OCI-LY1 (cell line): ENCODE data around the gene SLC29A3.

Source experiments
- H2AFZ ChIP-seq: fragments of 200-600 bp; sonication (generic), shearing (Covaris generic); 2 replicates; pipeline ENCODE4 v1.6.0; 2014; ENCODE audit warnings: antibody characterized with exemption, mild to moderate bottlenecking, low read length
- H3F3A ChIP-seq: fragments of 200-600 bp; sonication (generic), shearing (Covaris generic); 2 replicates; pipeline ENCODE4 v1.6.0; 2014; ENCODE audit warnings: mild to moderate bottlenecking, antibody characterized with exemption, low read length, moderate library complexity; ENCODE audit not compliant: insufficient read depth
- H3K27ac ChIP-seq: fragments of 200-600 bp; sonication (generic); 2 replicates; pipeline ENCODE4 v1.5.1; 2014; ENCODE audit warnings: low read length, mixed run types, mild to moderate bottlenecking, low read depth; ENCODE audit not compliant: poor library complexity, severe bottlenecking
- H3K27me3 ChIP-seq: fragments of 200-600 bp; sonication (generic); 2 replicates; pipeline ENCODE4 v1.6.0; 2014; ENCODE audit warnings: antibody characterized with exemption, mild to moderate bottlenecking, low read length, moderate library complexity; ENCODE audit not compliant: insufficient read depth
- H3K36me3 ChIP-seq: fragments of 200-600 bp; sonication (generic); 2 replicates; pipeline ENCODE4 v1.6.1; 2014; ENCODE audit warnings: mild to moderate bottlenecking, antibody characterized with exemption, low read length, moderate library complexity, mixed read lengths; ENCODE audit not compliant: insufficient read depth
- H3K4me1 ChIP-seq: fragments of 200-600 bp; sonication (generic); 2 replicates; pipeline ENCODE4 v1.5.1; 2014; ENCODE audit warnings: mild to moderate bottlenecking, low read length, moderate library complexity; ENCODE audit not compliant: insufficient read depth, severe bottlenecking
- H3K4me2 ChIP-seq: fragments of 200-600 bp; sonication (generic), shearing (Covaris generic); 2 replicates; pipeline ENCODE4 v1.6.1; 2014; ENCODE audit warnings: low read length
- H3K4me3 ChIP-seq: fragments of 200-600 bp; sonication (generic); 2 replicates; pipeline ENCODE4 v1.5.1; 2014; ENCODE audit warnings: low read length, low read depth, mild to moderate bottlenecking, mixed read lengths; ENCODE audit not compliant: poor library complexity, severe bottlenecking
- H3K79me2 ChIP-seq: fragments of 200-600 bp; shearing (Covaris generic); 2 replicates; pipeline ENCODE4 v1.6.1; 2016; ENCODE audit warnings: mixed run types, low read length, mixed read lengths; ENCODE audit not compliant: insufficient read depth
- H3K9ac ChIP-seq: fragments of 200-600 bp; sonication (generic), shearing (Covaris generic); 2 replicates; pipeline ENCODE4 v1.6.1; 2014; ENCODE audit warnings: mild to moderate bottlenecking, low read length, mixed read lengths
- H3K9me2 ChIP-seq: fragments of 200-600 bp; sonication (generic), shearing (Covaris generic); 2 replicates; pipeline ENCODE4 v1.6.1; 2014; ENCODE audit warnings: low read depth, mild to moderate bottlenecking, low read length, mixed read lengths
- H3K9me3 ChIP-seq: fragments of 200-600 bp; shearing (Covaris generic); 2 replicates; pipeline ENCODE4 v1.6.1; 2014; ENCODE audit warnings: low read length, mixed read lengths
- H4K20me1 ChIP-seq: fragments of 200-600 bp; sonication (generic), shearing (Covaris generic); 2 replicates; pipeline ENCODE4 v1.6.0; 2016; ENCODE audit warnings: mild to moderate bottlenecking, low read length; ENCODE audit not compliant: insufficient read depth
- EZH2 ChIP-seq: fragments of 200-600 bp; sonication (generic), shearing (Covaris generic); IDR thresholded peaks from 2 replicates; pipeline ENCODE4 v1.8.0; 2017; ENCODE audit warnings: borderline replicate concordance, mixed run types, mild to moderate bottlenecking, antibody characterized with exemption, low read length, moderate library complexity, mixed read lengths
- TF ChIP-seq, protein P1 (sequence below): fragments of 200-600 bp; sonication (generic), shearing (Covaris generic); IDR thresholded peaks from 2 replicates; pipeline ENCODE4 v1.5.1; 2017; ENCODE audit warnings: mild to moderate bottlenecking, antibody characterized with exemption, low read length, moderate library complexity, mixed read lengths

Gene SLC29A3

DNA sequence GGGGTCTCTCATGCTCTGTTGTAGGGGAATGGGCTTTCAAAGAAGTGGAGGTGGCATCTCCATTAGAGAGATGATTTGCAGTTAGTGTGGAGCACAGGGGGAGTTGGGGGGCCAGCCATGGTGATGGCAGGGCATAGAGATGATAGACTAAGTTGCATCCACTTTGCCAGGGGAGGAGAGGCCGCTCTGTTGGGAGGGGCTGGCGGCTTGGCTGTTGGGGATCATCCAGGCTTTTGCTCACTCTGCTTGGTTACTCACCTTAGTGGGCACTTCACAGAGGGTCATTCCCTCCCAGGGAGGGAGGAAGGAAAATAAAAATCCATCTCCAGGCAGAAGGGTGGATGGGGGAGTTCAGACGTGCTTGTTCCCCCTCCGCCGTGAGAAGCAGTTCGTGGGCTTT, 46.3 kb downstream of the SLC29A3 start:
- Histone ChIP-seq H3K4me3 (no peak overlapping the region), H3K27me3 (no peaks in the 10 kb centered on the region), H3K9ac (no peak overlapping the region), H3K4me1 (no peaks in the 10 kb centered on the region), H2AFZ (no peak overlapping the region), H4K20me1 (no peaks in the 10 kb centered on the region), H3F3A (no peaks in the 10 kb centered on the region), H3K4me2 (no peak overlapping the region), H3K36me3 (no peaks in the 10 kb centered on the region), H3K9me2 (no peaks in the 10 kb centered on the region), H3K9me3 (no peaks in the 10 kb centered on the region), H3K79me2 (no peaks in the 10 kb centered on the region), H3K27ac (no peak overlapping the region)
- TF ChIP-seq EZH2 = no peak
- TF ChIP-seq, protein P1, sequence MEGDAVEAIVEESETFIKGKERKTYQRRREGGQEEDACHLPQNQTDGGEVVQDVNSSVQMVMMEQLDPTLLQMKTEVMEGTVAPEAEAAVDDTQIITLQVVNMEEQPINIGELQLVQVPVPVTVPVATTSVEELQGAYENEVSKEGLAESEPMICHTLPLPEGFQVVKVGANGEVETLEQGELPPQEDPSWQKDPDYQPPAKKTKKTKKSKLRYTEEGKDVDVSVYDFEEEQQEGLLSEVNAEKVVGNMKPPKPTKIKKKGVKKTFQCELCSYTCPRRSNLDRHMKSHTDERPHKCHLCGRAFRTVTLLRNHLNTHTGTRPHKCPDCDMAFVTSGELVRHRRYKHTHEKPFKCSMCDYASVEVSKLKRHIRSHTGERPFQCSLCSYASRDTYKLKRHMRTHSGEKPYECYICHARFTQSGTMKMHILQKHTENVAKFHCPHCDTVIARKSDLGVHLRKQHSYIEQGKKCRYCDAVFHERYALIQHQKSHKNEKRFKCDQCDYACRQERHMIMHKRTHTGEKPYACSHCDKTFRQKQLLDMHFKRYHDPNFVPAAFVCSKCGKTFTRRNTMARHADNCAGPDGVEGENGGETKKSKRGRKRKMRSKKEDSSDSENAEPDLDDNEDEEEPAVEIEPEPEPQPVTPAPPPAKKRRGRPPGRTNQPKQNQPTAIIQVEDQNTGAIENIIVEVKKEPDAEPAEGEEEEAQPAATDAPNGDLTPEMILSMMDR = no peak

DNA sequence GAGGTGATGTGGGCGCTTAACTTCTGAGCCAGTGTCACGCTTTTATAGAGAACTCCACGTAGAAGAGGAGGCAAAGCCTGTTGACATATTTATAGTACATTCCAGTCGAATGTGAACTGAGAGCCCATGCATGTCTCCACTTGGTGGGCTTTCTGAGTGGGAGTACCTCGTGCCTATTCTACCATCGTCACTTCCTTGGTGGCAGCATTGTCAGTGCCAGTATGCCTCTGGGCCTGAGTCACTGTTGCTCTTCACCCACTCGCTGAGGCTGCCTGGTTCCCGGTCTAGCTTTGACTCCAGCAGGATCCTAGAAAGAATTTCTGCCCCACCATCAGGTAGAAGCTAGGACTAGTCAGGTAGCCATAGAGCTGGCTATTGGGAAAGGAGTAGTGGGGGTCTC, 47.6 kb downstream of the SLC29A3 start:
- H3K27me3 ChIP-seq = no peaks in the 10 kb centered on the region
- no peaks in the 10 kb centered on the region for H3K9me3 ChIP-seq
- TF ChIP-seq, protein P1 = no peak
- TF ChIP-seq EZH2 = no peak
- no peak overlapping the region for H3K4me3 ChIP-seq
- H3K9ac ChIP-seq = no peak overlapping the region
- no peaks in the 10 kb centered on the region for H4K20me1 ChIP-seq
- H3K79me2 ChIP-seq = no peaks in the 10 kb centered on the region
- no peaks in the 10 kb centered on the region for H3K4me1 ChIP-seq
- no peak overlapping the region for H3K4me2 ChIP-seq
- H3K36me3 ChIP-seq = no peaks in the 10 kb centered on the region
- no peak overlapping the region for H3K27ac ChIP-seq
- no peaks in the 10 kb centered on the region for H3K9me2 ChIP-seq
- no peaks in the 10 kb centered on the region for H3F3A ChIP-seq
- no peak overlapping the region for H2AFZ ChIP-seq

DNA sequence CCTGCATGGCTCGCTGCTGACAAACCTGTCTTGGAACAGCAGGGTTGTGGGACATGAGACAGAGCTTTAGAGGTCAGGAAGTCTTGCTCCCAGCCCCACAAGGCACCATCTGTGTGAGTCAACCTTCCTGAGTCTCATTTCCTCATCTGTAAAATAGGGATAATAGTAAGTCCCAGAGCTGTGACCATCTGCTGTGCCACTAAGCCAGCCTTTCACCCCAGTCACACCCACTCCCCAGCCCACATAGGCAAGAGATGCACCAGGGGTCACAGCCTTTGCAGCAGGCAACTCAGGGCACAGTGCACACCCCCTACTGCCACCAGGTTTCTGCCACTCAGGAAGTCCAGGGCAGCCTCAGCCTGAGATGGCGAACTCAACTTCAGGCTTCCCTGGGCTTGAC, 48.2 kb downstream of the SLC29A3 start:
- H4K20me1 ChIP-seq = no peaks in the 10 kb centered on the region
- H3K4me2 ChIP-seq = no peak overlapping the region
- no peak overlapping the region for H3K4me3 ChIP-seq
- H3F3A ChIP-seq = no peaks in the 10 kb centered on the region
- H3K4me1 ChIP-seq = no peaks in the 10 kb centered on the region
- no peak overlapping the region for H3K9ac ChIP-seq
- H3K27me3 ChIP-seq = no peaks in the 10 kb centered on the region
- TF ChIP-seq, protein P1 = no peak
- TF ChIP-seq EZH2 = no peak
- H3K9me2 ChIP-seq = no peaks in the 10 kb centered on the region
- no peak overlapping the region for H2AFZ ChIP-seq
- no peaks in the 10 kb centered on the region for H3K9me3 ChIP-seq
- no peak overlapping the region for H3K27ac ChIP-seq
- no peaks in the 10 kb centered on the region for H3K79me2 ChIP-seq
- H3K36me3 ChIP-seq = no peaks in the 10 kb centered on the region
